RWPE1 (cell line): ENCODE data around the gene PLXND1.

Experiments used
- CTCF ChIA-PET: fragments of 350-600 bp; sonication (Branson Sonifier 250); formaldehyde crosslinking; extraction: SDS; loops from one replicate; lab custom pipeline; 2021; lab: Yijun Ruan, JAX
- POLR2A ChIA-PET: fragments of 400-600 bp; formaldehyde crosslinking; extraction: SDS; loops from one replicate; lab custom pipeline; 2020; ENCODE audit warnings: antibody characterized with exemption; ENCODE audit not compliant: low non-redundant PET; lab: Yijun Ruan, JAX
- DNase-seq: peaks from one replicate; pipeline ENCODE4 v3.0.0; 2012; ENCODE audit warnings: low spot score
- H3K27ac ChIP-seq: fragments of 450-650 bp; 2 replicates; pipeline ENCODE4 v1.5.1; 2017
- TF ChIP-seq, protein P1 (sequence below): fragments of 450-650 bp; conservative IDR thresholded peaks from 2 replicates; pipeline ENCODE4 v1.5.1; 2017; ENCODE audit warnings: low read depth, mild to moderate bottlenecking

Gene PLXND1

GRCh38 chr3:129556358-129556695 lies 50.1 kb downstream of the PLXND1 start:
- TF ChIP-seq, protein P1, sequence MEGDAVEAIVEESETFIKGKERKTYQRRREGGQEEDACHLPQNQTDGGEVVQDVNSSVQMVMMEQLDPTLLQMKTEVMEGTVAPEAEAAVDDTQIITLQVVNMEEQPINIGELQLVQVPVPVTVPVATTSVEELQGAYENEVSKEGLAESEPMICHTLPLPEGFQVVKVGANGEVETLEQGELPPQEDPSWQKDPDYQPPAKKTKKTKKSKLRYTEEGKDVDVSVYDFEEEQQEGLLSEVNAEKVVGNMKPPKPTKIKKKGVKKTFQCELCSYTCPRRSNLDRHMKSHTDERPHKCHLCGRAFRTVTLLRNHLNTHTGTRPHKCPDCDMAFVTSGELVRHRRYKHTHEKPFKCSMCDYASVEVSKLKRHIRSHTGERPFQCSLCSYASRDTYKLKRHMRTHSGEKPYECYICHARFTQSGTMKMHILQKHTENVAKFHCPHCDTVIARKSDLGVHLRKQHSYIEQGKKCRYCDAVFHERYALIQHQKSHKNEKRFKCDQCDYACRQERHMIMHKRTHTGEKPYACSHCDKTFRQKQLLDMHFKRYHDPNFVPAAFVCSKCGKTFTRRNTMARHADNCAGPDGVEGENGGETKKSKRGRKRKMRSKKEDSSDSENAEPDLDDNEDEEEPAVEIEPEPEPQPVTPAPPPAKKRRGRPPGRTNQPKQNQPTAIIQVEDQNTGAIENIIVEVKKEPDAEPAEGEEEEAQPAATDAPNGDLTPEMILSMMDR: no peak
- no peak for DNase-seq
- H3K27ac ChIP-seq: no peak overlapping the region
- ChIA-PET POLR2A (no interaction called here), CTCF (no interaction called here)

- no peak for DNase-seq
- ChIA-PET CTCF (no interaction called here), POLR2A (no interaction called here)
- TF ChIP-seq, protein P1: no peak
- no peak overlapping the region for H3K27ac ChIP-seq
Observed at GRCh38 chr3:129555616-129556357, 50.7 kb downstream of the PLXND1 start.

- TF ChIP-seq, protein P1: no peak
- POLR2A ChIA-PET: no interaction called here
- CTCF ChIA-PET: no interaction called here
- H3K27ac ChIP-seq: no peak overlapping the region
- no peak for DNase-seq
Observed at GRCh38 chr3:129555153-129555550, 51.3 kb downstream of the PLXND1 start.

GRCh38 chr3:129554356-129555152 lies 51.9 kb downstream of the PLXND1 start:
- ChIA-PET CTCF (interaction anchor here (0.5 kb wide), 1 partner anchor 44 kb away, joined by 5 read pairs; no protein-coding TSS in a partner anchor), POLR2A (no interaction called here)
- no peak overlapping the region for H3K27ac ChIP-seq
- no peak for DNase-seq
- TF ChIP-seq, protein P1: no peak

- no peak overlapping the region for H3K27ac ChIP-seq
- no peak for DNase-seq
- TF ChIP-seq, protein P1: no peak
- ChIA-PET CTCF (no interaction called here), POLR2A (no interaction called here)
Observed at GRCh38 chr3:129553719-129554118, 52.8 kb downstream of the PLXND1 start.

DNA sequence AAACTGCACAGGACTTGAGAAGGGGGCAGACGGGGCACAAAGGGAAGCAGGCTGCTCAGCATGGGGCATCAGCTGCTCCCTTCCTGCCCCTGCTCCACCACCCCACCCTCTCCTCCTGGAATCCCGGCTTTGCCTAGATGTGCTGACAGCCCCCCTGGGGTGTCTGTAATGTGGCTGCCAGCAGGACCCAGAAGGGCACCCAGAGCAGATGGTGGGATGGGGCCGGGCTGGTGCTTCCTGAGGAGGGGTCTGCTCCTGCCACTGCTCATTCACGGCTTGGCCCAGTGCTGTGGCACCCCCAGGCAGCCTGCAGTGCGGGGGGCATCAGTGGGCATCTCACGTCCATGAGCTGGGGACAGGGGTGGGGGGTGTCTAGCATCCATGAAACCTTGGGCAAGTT lies 53.3 kb downstream of the PLXND1 start:
- POLR2A ChIA-PET: no interaction called here
- H3K27ac ChIP-seq: no peak overlapping the region
- TF ChIP-seq, protein P1: no peak
- CTCF ChIA-PET: no interaction called here
- no peak for DNase-seq
